ENCODE data around the gene CISD2.
"Not testable (repeated sequence)": the region's sequence is repeated elsewhere in the genome, so short reads cannot be mapped to it uniquely, and the experiment has no call there.

The CISD2 gene

DNA sequence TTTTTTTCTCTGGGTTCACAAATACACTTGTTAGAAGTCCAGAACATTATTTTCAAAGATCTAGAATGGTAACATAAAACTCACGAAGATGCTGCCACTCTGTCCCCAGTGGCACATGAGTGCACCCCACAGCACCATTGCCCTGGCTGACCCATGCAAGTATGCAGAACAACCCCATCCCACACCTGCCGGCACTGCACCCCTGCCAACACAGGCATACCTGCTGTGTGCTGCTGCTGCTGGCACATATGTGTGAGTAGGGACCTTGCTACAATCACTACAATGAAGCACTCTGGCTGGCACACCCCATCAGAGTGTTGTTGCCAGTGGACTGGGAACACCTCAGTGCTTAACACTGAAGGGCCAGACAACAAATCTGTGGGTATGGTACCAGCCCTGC lies 66.9 kb downstream of the CISD2 start:
- DNase-seq (ENCODE audit: low read depth in 2 of 2) = no peak
- TF ChIP-seq, protein P1, sequence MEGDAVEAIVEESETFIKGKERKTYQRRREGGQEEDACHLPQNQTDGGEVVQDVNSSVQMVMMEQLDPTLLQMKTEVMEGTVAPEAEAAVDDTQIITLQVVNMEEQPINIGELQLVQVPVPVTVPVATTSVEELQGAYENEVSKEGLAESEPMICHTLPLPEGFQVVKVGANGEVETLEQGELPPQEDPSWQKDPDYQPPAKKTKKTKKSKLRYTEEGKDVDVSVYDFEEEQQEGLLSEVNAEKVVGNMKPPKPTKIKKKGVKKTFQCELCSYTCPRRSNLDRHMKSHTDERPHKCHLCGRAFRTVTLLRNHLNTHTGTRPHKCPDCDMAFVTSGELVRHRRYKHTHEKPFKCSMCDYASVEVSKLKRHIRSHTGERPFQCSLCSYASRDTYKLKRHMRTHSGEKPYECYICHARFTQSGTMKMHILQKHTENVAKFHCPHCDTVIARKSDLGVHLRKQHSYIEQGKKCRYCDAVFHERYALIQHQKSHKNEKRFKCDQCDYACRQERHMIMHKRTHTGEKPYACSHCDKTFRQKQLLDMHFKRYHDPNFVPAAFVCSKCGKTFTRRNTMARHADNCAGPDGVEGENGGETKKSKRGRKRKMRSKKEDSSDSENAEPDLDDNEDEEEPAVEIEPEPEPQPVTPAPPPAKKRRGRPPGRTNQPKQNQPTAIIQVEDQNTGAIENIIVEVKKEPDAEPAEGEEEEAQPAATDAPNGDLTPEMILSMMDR (IDR thresholded peaks at IDR 0.05; ENCODE audit: low read depth, low read length) = no peak
- no peak overlapping the region for H3K4me3 ChIP-seq (replicated peaks in 1 of 2; ENCODE audit: low read depth in 2 of 2, low read length in 2 of 2)

DNA sequence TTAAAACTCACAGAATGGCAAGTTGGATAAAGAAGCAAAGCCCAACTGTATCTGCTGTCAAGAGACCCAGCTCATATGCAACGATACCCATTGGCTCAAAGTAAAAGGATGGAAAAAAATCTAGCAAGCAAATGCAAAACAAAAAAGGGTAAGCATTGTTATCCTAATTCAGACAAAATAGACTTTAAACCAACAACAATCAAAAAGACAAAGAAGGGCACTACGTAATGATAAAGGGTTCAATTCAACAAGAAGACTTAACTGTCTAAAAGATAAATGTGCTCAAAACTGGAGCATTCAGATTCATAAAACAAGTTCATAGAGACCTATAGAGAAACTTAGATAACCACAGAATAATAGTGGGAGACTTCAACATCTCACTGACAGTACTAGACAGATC lies 69.3 kb downstream of the CISD2 start:
- not testable (repeated sequence) for H3K4me3 ChIP-seq (replicated peaks in 1 of 2; ENCODE audit: low read depth in 2 of 2, low read length in 2 of 2); DNase-seq (ENCODE audit: low read depth in 2 of 2)

Data from cardiac fibroblast (primary cell).